HG03108 (cell line): ENCODE measurements around the gene NR1D2.

Source experiments
- ATAC-seq: cut with Tn5 transposase; IDR thresholded peaks from one replicate; pipeline ENCODE4 v1.9.1; 2021; ENCODE audit warnings: moderate library complexity; ENCODE audit not compliant: unreplicated experiment

The NR1D2 gene

DNA sequence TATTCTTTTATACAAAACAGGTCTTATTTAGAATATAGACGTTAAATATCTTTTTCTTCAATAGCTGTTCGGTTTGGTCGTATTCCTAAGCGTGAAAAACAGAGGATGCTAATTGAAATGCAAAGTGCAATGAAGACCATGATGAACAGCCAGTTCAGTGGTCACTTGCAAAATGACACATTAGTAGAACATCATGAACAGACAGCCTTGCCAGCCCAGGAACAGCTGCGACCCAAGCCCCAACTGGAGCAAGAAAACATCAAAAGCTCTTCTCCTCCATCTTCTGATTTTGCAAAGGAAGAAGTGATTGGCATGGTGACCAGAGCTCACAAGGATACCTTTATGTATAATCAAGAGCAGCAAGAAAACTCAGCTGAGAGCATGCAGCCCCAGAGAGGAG lies 16.8 kb downstream of the NR1D2 start:
- ATAC-seq: no peak

DNA sequence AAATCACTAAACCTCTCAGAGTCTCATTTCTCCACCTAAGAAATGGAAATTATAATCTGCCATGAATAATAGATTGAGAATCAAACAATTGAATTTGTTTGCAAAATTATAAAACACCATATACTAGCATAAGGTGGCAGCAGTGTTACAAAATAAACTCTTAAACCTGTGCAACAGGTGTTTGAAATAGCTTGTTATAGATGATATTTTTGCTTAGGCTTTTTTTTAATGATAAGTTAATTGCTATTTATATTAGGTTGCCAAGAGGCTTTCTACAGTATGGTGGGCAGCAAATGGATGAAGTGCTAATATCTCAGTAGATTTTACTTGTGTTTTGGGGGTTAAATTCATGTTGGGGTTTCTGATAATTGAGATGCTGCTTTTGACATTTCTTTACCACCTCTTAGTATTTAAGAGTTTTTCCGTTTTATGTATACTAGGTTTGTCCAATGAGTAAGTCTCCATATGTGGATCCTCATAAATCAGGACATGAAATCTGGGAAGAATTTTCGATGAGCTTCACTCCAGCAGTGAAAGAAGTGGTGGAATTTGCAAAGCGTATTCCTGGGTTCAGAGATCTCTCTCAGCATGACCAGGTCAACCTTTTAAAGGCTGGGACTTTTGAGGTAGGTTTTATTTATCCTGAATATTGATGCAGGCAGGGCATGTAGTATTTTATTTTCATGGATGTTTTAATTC lies 19.6 kb downstream of the NR1D2 start:
- no peak for ATAC-seq

DNA sequence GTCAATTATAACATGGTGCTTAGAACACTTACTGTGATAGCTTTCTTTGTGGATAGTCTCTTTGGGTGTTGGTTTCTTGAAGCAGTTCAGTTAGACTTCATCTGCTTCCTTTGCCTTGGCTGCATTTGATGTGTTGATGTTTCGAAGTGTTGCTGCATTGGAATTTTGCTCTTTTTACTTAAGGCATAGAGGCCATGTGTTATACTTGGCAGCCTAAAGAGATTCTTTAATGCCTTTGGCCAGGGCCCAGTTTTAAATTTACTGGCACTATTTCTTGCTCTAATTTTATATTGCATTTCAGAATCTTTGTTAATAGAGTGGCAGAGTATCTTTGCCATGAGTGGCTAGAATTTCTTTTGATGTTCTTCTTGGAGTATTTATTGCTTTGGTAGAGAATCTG lies 21.2 kb downstream of the NR1D2 start:
- ATAC-seq: no peak

DNA sequence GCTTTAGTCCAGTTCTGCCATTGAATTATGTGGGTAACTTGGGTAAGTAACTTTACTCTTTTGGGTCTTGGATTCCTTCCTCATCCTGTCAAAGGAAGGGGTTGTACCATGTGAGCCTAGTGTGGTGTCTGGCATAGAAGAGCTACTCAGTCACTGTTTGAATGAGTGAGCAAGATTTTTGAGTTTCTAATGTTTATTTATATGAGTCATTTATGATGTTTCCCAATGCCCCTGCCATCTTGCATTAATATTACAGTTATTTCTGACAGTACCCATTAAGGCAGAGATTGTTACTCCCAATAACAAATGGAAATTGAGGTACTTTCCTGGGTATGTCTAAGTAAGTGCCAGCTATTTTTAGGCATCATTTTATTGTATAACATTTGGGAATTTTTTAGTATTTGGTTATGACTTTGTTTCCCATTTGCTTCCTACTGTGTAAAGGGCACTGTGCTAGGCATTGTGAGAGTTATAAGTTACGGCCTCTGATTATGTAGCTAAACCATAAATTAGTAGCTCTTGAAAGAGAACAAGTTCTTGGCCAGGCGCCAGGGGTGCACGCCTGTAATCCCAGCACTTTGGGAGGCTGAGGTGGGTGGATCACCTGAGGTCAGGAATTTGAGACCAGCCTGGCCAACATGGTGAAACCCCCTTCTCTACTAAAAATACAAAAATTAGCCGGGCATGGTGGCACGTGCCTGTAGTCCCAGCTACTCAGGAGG lies 23.5 kb downstream of the NR1D2 start:
- ATAC-seq: no peak

DNA sequence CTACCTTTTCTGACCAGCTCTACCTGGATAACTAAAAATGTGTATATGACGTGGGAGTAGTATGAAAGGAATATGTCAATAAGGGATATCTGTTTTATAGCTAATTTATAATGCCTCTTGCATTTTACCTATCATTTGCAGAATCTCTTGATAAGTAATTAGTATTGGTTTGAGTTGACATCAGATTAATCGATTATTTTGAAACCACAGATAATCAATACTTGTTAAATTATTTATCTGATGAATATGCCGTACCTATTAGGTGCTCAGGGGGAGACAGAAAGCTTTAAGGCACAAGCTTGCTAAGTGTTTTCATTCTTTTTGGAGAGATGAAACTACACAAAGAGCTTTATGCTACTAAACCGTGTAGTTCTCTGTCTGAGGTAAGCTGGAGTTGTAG lies 24.3 kb downstream of the NR1D2 start:
- no peak for ATAC-seq

DNA sequence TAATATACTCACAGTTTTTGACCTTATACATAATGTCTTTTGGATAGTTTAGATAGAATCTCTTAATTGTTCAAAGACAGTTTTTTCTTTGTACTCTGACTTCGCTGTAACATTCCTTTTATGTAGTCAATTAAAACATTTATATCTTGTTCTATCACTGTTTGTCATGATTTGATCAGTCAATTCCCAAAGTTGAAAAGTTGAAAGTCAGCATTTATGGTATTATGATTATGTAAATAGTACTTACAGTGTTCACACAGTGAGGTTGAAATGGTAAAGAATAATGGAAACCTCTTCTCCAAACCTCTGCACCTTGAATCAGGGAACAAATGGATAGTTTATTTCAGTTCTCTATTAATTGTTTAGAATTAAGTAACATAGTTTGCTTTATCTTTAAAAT lies 26.6 kb downstream of the NR1D2 start:
- no peak for ATAC-seq

DNA sequence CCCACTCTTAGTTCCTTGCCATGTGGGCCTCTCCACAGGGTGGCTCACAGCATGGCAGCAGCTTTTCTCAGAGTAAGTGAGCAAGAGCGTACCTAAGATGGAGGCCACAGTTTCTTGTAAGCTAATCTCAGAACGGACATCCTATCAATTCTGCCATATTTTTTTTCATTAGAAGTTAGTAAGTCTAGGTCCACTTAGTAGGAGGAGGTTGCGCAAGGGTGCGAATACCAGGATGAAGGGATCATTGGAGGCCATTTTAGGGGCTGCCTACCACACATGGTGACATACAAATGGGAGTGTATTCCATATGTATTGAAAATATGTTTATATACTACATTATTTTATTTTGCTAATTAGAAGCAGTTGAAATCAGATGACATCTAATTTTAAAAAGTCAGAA lies 31.5 kb downstream of the NR1D2 start:
- no peak for ATAC-seq

DNA sequence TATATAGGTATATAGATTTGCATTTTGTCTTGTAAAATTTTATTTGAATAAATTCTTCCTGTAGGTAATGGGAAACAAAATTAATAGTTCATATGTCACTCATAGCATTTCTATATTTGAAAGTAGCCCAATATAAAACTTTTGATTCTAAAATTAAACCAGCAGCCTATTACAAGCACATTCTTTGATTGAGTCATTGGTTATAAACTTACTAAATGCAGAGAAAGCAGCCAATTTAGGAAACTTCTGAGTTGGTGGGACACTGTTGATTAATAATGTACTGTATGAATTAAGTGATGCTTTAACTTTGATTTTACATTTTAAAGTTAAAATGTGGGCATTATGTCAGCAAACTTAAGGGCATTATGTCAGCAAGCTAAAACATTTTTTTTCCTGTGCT lies 34.5 kb downstream of the NR1D2 start:
- ATAC-seq: no peak

DNA sequence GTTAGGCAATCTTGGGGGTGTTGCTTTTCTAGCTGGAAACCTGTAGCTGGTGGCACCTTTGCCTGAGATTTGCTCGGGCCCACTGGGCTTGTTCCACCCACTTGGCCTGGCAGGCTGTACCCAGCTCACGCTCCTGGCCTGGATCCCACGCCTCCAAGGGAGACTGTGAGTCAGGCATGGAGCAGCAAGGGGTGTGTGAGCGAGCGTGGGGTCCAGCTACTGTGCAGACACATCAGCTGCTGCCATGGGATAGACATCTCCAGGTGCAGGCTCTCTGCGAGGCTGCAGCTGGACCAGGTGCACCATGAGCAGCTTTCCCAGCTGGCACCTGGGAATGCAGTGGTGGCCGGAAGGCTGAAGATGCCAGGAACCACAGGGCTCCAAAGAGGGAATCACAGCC lies 36.0 kb downstream of the NR1D2 start:
- no peak for ATAC-seq

DNA sequence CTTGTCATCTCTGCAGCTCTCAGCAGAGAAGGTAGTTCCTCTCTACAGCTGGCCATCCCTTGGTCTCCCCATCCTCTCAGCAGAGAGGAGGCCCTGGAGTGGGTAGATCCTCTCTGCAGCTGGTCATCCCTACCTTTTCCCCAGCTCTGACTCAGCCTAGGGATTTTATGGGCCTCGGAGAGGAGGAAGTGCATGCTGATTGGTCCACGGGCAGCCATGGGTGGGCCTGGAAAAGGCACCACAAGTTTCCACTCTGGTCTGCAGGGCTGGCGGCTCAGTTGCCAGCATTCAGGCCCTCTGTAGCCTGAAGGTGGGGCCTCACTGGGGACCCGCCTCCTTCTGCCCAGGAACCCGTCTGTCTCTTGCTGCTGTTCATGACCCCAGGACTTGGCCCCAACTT lies 36.9 kb downstream of the NR1D2 start:
- ATAC-seq: no peak

DNA sequence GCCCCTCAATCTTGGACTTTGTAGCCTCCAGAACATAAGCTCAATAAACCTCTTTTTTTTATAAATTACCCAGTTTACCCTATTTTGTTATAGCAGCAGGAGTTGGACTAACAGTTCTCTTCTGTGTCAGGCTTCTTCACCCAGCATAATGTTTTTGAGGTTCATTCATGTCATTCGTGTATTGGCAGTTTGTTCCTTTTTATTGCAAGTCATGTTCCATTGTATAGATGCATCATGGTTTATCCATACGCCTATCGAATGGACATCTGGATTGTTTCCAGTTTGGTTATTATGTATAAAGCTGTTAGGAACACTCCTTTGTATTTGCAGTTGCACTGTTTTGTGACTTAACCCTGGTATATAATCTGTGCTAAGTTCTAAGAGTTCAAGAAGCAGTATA lies 39.8 kb downstream of the NR1D2 start:
- no peak for ATAC-seq

DNA sequence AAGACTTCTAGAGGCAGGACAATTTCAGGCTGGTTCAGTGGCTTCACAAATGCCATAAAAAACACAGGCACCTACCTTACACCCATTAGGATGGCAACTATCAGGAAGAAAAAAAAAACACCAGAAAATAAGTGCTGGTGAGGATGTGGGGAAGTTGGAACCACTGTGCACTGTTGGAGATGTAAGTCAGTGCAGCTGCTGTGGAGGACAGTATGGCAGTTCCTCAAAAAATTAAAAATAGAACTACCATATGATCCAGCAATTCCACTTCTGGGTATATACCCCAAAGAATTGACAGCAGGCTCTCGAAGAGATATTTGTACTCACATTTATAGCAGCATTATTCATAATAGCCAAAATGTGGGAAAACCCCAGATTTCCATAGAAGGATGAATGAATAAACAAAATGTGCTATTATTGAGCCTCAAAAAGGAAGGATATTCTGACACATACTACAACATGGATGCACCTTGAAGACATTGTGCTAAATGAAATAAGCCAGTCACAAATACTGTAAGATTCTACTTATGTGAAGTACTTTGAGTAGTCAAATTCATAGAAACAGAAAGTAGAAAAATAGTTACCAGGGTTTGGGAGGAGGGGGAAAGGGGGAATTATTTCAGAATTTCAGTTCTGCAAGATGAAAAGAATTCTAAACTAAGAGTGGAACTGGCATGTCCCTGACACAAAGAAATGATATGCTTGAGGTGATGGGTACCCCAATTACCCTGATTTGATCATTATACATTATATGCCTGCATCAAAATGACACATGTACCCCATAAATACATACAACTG lies 40.9 kb downstream of the NR1D2 start:
- ATAC-seq: no peak

DNA sequence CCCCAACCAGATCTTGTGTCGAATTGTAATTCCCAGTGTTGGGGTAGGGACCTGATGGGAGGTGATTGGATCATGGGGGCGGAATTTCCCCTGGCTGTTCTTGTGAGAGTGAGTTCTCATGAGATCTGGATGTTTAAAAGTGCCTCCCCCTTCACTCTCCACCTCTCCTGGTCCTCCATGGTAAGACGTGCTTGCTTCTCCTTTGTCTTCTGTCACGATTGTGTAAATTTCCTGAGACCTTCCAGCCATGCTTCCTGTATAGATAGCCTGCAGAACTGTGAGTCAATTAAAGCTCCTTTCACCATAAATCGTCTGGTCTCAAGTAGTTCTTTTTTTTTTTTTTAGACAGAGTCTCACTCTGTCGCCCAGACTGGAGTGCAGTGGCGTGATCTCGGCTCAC lies 42.3 kb downstream of the NR1D2 start:
- no peak for ATAC-seq

DNA sequence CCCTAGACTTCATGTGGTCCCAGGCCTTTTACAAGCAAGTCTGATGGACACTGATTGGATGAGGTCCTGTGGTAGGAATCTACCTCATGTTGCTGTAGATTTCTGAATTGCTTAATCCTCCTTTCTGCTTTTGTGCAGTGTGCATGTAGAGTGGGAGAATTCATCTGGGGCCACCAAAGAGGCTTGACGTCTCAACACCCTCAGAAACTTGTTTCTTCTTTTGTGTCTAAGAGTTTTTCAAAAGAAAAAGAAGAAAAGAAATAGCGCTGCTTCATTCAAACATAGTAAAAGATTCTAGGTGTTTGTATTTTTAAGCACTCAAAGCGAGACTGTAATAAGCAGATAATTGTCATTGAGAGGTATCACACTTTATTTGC lies 46.2 kb downstream of the NR1D2 start:
- ATAC-seq: no peak

DNA sequence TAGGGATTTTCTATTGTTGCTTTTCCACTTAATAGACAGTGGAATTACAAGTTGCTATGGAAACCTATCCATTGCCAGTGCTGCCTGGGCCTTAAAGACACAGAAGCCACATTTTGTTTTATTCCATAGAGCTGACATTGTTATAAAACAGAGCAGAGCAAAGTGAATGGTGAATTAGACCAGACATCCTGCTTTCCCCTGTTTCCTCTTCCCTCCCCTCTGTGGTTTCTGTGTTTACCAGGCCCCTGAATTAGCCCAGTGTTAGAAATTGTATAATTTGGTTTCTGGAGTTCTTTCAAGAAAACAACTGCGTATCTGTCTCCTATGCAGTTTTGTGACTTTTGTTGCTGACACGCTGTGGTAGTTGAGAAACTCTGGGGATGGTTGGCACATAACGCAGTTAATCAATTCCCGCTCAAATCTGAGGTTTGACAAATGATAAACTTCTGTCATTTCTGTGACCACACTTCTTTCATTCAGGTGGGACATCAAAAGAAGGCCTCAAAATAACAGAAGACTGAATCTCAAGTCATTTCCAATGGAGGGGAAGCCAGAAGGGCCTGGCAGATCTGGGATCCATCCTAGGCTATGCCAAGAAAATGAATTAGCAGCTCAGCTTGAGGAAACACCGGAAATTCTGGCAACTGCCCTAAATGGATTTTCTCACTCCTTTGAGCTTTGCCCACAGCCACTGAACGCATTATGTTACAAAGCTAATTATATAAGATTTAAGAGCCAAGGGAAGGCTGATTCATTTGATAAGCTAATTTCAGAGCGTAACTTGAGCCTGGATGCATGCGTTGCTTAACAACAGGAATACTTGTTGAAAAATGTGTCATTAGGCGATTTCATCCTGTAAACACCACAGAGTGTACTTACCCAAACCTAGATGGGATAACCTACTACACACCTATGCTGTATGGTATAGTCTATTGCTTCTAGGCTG lies 46.9 kb downstream of the NR1D2 start:
- ATAC-seq: no peak

DNA sequence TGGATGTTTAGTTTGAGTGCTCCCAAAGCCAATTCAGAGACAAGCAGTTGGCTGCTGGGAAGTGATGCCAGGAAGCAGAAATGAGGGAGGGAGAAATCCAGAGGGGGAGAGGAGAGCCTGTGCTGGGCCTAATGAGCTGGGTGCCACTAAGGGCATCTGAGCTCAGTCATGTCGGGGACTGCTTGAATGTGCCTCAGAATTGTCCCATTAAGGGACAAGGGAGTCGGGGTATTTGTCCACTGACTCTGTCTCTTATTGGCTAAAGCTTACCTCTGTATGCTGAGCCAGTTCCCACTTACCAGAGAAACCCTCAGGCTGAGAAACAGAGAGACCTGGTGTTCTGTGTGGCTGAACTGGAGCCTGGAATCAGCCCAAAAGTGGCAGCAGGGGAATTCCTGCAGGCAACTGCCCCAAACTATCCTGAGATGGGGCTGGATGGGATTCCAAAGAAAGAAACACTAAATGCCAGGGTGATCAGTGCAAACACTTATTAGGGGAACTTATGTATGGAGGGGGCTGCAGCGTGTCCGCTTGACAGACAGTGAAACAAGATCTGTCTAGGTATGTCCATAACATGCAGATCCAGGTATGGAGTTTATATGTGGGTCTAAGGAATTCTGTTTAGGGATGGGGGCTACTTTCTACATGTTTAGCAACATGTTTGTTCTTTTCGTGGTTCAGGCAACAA lies 48.6 kb downstream of the NR1D2 start:
- no peak for ATAC-seq

DNA sequence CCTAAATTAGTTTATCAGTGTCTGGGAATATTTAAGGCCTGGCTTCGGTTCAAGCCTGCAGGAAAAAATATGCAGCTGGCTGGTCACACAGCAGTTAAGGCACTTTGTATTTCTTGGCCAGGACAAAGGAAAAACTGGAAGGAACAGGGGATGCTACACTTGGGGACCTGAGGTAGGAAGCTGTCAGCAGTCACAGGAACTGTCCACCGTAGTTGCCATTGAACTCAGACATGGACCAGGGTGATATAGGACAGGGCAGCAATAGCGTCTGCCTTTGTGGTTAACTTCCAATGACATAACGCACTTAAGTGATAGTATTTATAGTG lies 49.1 kb downstream of the NR1D2 start:
- no peak for ATAC-seq

DNA sequence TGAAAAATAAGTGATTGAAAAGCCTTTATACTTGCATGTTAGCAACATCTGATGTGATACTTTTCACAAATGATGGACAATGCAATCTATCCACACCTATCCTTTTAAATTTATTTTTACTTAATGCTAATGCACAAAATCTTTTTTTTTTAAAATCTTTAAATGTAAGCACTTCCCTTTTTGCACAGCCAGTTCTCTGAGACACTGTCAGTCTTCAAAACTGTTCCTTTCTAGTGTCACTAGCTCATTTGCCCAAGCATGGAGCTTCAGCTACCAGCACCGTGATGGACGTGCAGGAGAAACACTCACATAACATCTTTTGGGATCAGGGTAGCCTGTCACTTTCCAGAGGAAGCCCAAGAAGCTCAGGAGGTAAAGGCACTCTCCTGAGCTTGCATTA lies 50.1 kb downstream of the NR1D2 start:
- ATAC-seq: no peak

DNA sequence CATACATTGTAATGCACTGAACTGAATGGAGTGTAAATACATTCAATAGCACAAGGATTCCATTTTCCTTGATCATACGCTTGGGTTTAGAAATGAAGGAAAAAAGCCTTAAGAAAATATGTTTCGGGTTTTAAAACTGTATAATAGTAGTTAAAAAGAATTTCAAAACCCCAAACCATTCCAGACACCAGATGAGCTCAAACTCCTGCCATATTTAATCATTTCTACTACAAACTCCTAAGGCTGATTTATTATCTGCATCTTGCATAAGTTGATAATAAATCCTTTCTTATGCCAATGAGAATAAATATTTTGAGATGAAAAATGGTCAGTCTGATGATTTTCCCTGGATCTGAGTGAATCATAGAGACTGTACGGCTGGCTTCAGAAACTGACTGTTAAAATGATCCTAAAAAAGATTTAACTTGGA lies 51.0 kb downstream of the NR1D2 start:
- ATAC-seq: no peak

DNA sequence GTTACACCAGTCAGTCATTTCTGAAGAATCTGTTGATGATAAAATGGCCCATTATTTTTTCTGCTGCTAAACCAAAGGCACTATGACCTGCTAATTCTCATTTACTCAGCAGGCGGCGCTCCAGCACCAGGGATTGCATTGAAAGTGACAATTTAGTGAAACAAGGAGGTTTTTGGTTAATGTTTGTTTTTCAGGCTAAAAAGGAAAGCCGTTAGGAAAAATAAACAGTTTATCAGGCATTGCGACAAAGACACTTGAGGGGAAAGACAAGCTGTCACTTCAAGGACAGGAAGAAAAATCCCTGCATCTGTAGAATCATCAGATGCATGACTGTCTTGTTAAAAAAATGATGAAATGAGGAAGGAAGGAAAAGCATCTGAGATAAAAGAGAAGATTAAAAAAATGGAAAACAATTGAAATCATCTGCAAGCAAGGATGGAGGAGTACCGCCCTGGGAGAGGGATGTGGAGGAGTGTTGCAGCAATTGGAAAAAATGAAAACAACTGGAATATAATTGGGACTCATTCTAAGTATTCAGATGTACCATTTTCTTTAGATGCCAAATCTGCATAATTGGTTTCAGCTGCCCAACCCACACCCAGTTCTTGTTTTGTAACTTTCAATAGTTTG lies 54.0 kb downstream of the NR1D2 start:
- no peak for ATAC-seq
